Left renal cortex interstitium (tissue), 4 donors: ENCODE measurements around the gene FCGBP. TPM values are rescaled to one million over a fixed set of nuclear protein-coding genes. Genes with fewer than 3 reads are reported as not detected.
"Not testable (repeated sequence)": the region's sequence is repeated elsewhere in the genome, so short reads cannot be mapped to it uniquely, and the experiment has no call there.

Experiments
- DNase-seq, 4 donors: peaks; one replicate each; pipeline ENCODE4 v3.0.0-alpha.2; 2013; ENCODE audit warnings: low read depth in 4 of 4, low spot score in 2 of 4, missing footprints in 1 of 4
- polyA plus RNA-seq, 4 donors: library from polyadenylated mRNA; unstranded; fragments of 120-200 nt; gene quantifications; one replicate each; pipeline ENCODE4 v1.2.1, GENCODE V29; 2013; ENCODE audit not compliant: insufficient read length in 4 of 4

Gene FCGBP
- polyA plus RNA-seq, 4 donors = 5.1 to 12.7 (median 8.5) TPM

GRCh38 chr19:39919976-39920375 is 14.5 kb downstream of the FCGBP start:
- DNase-seq = no peak

- no peak for DNase-seq
Measured at GRCh38 chr19:39918183-39918651, 16.2 kb downstream of the FCGBP start.

GRCh38 chr19:39917561-39918182 is 16.8 kb downstream of the FCGBP start:
- no peak for DNase-seq

- no peak for DNase-seq
Measured at GRCh38 chr19:39916851-39917396, 17.5 kb downstream of the FCGBP start.

GRCh38 chr19:39916236-39916635 is 18.2 kb downstream of the FCGBP start:
- DNase-seq = no peak

- DNase-seq = no peak
Measured at GRCh38 chr19:39915848-39916215, 18.6 kb downstream of the FCGBP start.

GRCh38 chr19:39915101-39915847 is 19.2 kb downstream of the FCGBP start:
- DNase-seq = no peak

GRCh38 chr19:39913682-39914333 is 20.6 kb downstream of the FCGBP start:
- no peak for DNase-seq

- no peak for DNase-seq
Measured at GRCh38 chr19:39908803-39909202, 25.6 kb downstream of the FCGBP start.

- DNase-seq = no peak
Measured at GRCh38 chr19:39906820-39907611, 27.4 kb downstream of the FCGBP start.

- DNase-seq = no peak
Measured at GRCh38 chr19:39906283-39906682, 28.2 kb downstream of the FCGBP start.

GRCh38 chr19:39903486-39904091 is 30.8 kb downstream of the FCGBP start:
- DNase-seq = not testable (repeated sequence)

GRCh38 chr19:39902326-39902725 is 32.1 kb downstream of the FCGBP start:
- not testable (repeated sequence) for DNase-seq

GRCh38 chr19:39901681-39902080 is 32.8 kb downstream of the FCGBP start:
- not testable (repeated sequence) for DNase-seq

- not testable (repeated sequence) for DNase-seq
Measured at GRCh38 chr19:39898858-39899257, 35.6 kb downstream of the FCGBP start.

GRCh38 chr19:39897511-39898245 is 36.8 kb downstream of the FCGBP start:
- DNase-seq = not testable (repeated sequence)

- DNase-seq = not testable (repeated sequence)
Measured at GRCh38 chr19:39895096-39895495, 39.3 kb downstream of the FCGBP start.

GRCh38 chr19:39894236-39894606 is 40.2 kb downstream of the FCGBP start:
- DNase-seq = not testable (repeated sequence)
